ENCODE results near the gene ARHGAP26.
A peak's percentile ranks its signal among the peaks of the same experiment; 100 is the strongest.

ARHGAP26 gene

GRCh38 chr5:142852416-142853198 lies 82.4 kb downstream of the ARHGAP26 start:
- ATAC-seq: no peak

DNA sequence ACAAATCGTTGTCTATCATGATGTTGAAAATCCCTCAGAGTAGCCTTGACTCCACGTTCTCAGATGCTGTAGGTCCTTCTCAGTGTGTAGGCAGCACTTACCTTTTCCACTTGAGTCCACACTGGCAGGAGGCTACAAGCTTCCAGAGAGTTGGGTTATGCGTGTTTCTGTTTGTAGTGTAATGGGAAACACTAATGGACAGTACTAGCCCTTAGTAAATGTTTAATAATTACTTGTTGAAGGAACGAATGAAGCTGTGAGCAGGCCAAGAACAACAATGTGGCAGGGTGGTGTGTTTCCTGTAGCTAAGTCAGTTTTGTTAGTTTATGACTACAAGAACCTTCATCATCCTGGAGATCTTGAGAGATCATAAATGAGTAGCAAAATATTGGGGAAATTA lies 83.5 kb downstream of the ARHGAP26 start:
- no peak for ATAC-seq

- no peak for ATAC-seq
These were observed 86.1 kb downstream of the ARHGAP26 start for GRCh38 chr5:142856269-142856782.

GRCh38 chr5:142857405-142857804 lies 87.2 kb downstream of the ARHGAP26 start:
- no peak for ATAC-seq

GRCh38 chr5:142859037-142859436 lies 88.9 kb downstream of the ARHGAP26 start:
- no peak for ATAC-seq

GRCh38 chr5:142860270-142860669 lies 90.1 kb downstream of the ARHGAP26 start:
- ATAC-seq: no peak

DNA sequence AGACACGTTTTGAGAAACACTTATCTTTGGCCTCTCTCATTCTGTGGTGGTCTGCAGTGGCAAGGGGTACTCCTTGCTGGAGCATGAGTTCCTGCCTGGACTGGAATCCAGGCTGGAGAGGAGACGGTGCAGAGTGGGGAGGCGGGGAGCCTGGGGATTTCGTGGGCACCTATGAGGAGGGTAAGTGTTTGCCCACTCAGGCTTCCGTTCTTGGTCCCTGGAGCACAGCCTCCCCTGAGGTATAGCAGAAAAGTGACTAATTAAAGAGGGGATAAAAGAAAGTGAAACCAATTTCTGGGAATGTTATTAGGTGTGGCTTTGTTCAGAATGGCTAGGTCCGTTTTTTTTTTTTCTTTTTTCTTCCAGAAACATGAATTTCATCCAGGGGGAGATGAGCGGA lies 90.8 kb downstream of the ARHGAP26 start:
- no peak for ATAC-seq

GRCh38 chr5:142862594-142862993 lies 92.4 kb downstream of the ARHGAP26 start:
- no peak for ATAC-seq

DNA sequence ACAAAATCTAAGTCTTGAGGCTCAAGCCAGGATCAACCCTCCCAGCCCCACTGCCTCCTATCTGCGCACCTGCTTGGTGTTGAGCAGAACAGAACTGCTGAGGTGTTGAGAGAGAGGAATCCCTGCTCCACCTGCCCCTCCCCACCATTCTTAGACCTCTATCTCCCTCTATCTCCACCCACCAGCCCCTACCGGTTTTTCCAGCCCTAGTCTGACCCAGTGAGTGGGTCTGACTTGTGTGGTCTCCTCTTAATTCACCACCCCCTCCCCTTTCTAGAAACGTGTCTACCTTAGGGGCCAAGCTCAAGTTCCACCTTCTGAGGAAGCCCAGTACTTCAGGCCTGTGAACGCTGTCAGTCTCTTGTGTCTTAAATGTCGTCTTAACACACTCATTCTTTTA lies 93.7 kb downstream of the ARHGAP26 start:
- ATAC-seq: no peak

- no peak for ATAC-seq
These were observed 94.4 kb downstream of the ARHGAP26 start for GRCh38 chr5:142864290-142865260.

GRCh38 chr5:142865631-142866030 lies 95.5 kb downstream of the ARHGAP26 start:
- ATAC-seq: no peak

GRCh38 chr5:142866563-142867275 lies 96.5 kb downstream of the ARHGAP26 start:
- ATAC-seq: peak; percentile 56 to 73

DNA sequence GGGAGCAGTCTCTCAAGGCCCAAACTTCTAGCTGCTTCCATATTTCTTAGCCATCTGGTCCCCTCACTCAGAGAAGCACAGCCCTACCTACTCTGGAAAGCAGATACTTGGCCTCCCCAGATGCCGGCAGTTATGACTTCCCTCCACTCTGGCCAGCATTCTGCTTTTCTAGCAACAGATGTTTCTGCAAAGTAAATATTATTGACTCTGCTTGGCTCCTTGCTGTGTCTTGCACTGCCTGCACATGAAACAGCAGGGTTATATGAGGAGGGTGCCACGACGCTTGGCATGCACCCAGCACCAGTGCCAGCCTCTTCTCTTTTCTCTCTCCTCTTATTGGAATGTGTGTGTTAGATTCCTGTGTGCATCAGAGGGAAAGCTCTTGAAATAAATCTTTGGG lies 99.7 kb downstream of the ARHGAP26 start:
- ATAC-seq: no peak

DNA sequence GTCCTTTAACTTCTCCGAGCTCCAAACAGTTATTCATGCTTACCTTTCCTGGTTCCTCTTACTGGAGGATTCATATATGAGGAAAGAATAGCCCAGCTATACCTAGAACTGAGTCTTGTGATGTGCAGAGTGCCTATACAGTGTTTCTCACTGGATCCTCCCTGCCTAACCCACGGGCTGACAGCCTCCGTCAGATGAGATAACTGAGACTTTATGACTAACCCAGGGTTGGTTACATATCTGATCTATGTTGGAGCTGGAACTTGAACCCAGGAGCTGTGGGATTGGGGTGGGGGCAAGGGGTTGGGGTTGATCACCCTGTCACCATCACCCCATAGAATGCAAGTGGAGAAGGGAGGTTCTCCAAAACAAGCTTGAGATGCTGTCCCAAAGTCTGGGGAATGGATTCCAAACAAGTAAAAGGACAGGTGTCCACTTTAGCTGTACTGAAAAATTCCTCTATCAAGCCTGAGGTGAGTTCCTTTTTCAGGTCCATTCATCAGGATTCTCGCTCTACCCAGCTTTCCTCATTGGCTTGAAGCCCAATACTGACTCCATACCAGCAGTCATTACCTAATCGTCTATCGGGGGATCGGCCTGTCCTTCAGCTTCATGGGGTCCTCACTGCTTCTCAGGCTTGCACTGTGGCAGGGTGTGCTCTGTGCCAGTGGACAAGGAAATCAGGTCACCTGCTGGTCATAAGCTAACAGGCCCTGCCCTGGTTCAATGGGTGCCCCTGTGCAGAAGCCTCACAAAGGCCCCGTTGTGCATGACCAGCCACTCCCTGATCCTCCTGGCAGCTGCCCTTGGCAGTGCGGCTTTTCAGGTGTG lies 100.6 kb downstream of the ARHGAP26 start:
- ATAC-seq: no peak

DNA sequence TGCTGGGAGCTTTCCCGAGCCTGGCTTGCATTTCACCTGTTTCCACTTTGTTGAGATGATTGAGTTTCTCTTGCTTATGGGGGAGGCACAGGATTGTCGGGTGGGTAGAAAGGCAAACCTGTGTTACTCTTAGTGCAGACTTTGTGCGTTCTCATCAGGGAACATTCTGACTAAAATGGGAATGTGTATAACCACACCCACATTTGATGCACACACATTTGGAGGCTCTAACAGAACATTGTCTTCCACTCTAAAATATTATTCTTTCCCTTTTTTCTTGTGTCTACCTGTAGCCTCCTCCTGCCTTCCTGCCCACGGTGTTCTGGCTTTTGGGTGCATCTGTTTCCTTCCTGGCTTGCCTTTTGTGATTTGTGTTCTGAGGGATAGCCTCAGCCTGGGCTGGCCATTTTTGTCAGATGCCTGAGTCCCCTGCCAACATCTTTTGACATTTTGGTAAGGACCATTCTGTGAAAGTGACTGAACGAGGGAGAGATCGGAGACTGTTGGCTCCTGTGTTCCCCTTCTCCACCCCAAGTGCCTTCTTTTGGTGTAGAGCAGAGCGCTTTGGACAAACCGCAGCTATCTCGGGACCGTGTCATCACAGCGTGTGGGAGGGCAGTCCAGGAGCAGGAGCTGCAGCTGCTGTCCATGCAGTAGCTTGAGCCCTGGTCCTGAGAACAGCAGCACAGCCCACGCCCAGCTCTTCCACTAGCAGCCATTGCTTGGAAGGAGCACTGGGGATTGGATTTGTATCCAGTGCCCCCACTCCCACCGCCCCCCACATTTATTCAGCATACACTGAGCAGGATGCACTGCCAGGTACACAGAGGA lies 101.4 kb downstream of the ARHGAP26 start:
- ATAC-seq: no peak

DNA sequence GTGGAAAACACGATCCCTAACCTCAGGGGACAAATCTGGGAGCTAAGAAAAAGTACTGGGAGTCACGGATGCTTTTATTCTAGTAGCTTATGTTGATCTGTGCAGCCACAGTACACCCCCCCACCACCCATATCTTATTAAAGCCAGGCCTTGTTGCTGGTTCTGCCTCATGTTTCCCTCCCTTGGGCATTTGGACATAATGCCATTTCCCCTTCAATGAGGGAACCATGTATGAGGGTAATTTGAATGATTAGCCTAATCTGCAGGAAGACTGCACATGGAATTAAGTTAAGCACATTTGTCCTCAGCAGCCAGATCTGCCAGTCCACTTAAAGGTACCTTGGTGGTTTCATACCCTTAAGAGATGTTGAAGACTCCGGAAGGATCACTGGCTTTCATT lies 102.0 kb downstream of the ARHGAP26 start:
- no peak for ATAC-seq

GRCh38 chr5:142872795-142873194 lies 102.6 kb downstream of the ARHGAP26 start:
- ATAC-seq: no peak

GRCh38 chr5:142873831-142874230 lies 103.7 kb downstream of the ARHGAP26 start:
- ATAC-seq: no peak

GRCh38 chr5:142874540-142874939 lies 104.4 kb downstream of the ARHGAP26 start:
- no peak for ATAC-seq

DNA sequence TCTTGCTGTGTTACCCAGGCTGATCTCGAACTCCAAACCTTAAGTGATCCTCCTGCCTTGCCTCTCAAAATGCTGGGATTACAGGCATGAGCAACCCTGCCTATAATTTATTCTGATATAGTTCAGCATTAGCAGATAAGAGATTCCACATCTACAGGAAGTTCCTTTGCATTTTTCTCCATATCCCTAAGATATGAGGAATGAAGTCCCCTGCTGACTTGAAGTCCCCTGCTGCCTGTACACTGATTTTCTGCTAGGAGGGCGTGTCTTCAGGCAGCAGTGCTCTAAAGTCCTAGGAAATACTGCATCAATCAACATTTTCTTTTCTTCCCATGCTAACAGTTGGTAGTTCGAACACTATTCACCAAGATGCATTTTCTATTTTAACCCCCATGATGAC lies 105.8 kb downstream of the ARHGAP26 start:
- no peak for ATAC-seq

- ATAC-seq: no peak
These were observed 106.6 kb downstream of the ARHGAP26 start for GRCh38 chr5:142876817-142877216.
